ENCODE data around the gene VSIR. TPM values are rescaled to one million over a fixed set of nuclear protein-coding genes. Genes with fewer than 3 reads are reported as not detected.

VSIR gene
- total and polyA plus RNA-seq, 7 donors = 12.0 to 73.1 (median 40.2) TPM

DNA sequence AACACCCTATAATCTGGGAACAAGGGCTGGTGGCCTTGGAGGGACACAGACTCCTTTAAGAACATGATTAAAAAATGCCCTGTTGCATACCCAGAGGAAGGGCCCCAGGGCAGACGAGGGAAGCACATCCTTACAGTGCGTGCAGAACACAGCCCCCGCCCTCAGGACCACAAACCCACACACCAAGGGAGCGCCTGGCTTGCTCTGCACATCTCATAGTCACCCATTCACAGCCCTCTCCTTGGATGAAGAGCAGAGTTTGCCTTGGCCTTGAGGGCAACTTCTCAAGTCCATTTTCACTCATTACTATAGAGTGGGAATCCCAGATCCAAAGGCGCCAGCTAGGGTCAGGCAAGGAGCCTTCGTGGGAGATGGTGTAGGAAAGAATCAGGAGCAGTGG, 6.3 kb upstream of the VSIR start:
- Histone ChIP-seq H3K36me3 (no peaks in the 10 kb centered on the region), H3K27me3 (no peaks in the 10 kb centered on the region), H3K4me3 (no peak overlapping the region), H3K9me3 (no peaks in the 10 kb centered on the region), H3K27ac (no peak overlapping the region), H3K4me1 (peaks cover 0 to 11% (median 0%) of the 10 kb centered on the region in 4 donors)
- no peak for TF ChIP-seq EP300 (IDR thresholded peaks at IDR 0.05)
- no peak for TF ChIP-seq POLR2A (IDR thresholded peaks at IDR 0.05)
- no peak for TF ChIP-seq POLR2AphosphoS5 (IDR thresholded peaks at IDR 0.05)
- intact Hi-C loops (cut with DNase I) = loop anchor here (10.0 kb wide), 1 partner anchor 185 kb away; no protein-coding TSS in a partner anchor
- 77 to 94% methylated on average over 6 of the region's 6 CpGs for WGBS, 2 donors
- no peak for DNase-seq

- H3K4me1 ChIP-seq = peaks cover 0 to 20% (median 5%) of the 10 kb centered on the region in 4 donors
- H3K27me3 ChIP-seq = no peaks in the 10 kb centered on the region
- TF ChIP-seq POLR2A (IDR thresholded peaks at IDR 0.05) (no peak), CTCF (IDR thresholded peaks at IDR 0.05) (no peak), POLR2AphosphoS5 (IDR thresholded peaks at IDR 0.05) (no peak), EP300 (IDR thresholded peaks at IDR 0.05) (no peak)
- WGBS, 2 donors = 77 to 97% methylated on average over 11 of the region's 11 CpGs
- DNase-seq = no peak
- H3K4me3 ChIP-seq = no peak overlapping the region
- no peak overlapping the region for H3K27ac ChIP-seq
- H3K36me3 ChIP-seq = no peaks in the 10 kb centered on the region
- no peaks in the 10 kb centered on the region for H3K9me3 ChIP-seq
- intact Hi-C loops (cut with DNase I) = loop anchor here (10.0 kb wide), 1 partner anchor 183 kb away; no protein-coding TSS in a partner anchor
These were observed 4.9 kb upstream of the VSIR start for GRCh38 chr10:71778071-71778825.

DNA sequence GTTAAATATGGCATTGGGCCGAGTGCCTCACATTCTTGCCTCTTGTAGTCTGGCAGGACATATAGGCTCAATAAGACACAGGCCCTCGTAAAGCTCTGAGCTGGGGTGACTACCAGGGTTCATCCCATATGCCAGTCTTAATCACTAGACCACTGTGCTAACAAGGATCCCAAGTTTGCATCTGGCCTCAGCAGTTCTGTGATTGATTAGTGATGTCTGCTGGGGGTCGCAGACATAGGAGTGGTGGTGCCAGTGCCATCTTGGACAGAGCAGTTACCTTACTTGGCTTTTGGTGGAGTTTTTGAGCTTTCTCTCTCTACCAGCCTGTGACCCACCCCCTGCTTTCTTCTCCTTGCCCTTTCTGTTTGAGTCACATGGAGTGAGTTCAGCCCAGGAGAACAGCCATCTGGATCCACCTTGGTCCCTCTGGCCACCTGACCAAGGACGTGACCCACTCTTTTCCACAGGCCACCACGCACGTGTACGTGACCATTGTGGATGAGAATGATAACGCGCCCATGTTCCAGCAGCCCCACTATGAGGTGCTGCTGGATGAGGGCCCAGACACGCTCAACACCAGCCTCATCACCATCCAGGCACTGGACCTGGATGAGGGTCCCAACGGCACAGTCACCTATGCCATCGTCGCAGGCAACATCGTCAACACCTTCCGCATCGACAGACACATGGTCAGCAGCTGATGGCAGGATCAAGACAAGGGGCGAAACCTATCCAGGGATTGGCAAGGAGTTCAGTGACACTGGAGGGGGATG, 4.1 kb upstream of the VSIR start:
- intact Hi-C loops (cut with DNase I) = loop anchor here (10.0 kb wide), 1 partner anchor 183 kb away; no protein-coding TSS in a partner anchor
- Histone ChIP-seq H3K27me3 (no peaks in the 10 kb centered on the region), H3K9me3 (no peaks in the 10 kb centered on the region), H3K4me3 (no peak overlapping the region), H3K4me1 (peaks cover 0 to 23% (median 12%) of the 10 kb centered on the region in 4 donors), H3K36me3 (no peaks in the 10 kb centered on the region), H3K27ac (no peak overlapping the region)
- TF ChIP-seq POLR2A (IDR thresholded peaks at IDR 0.05) (no peak), POLR2AphosphoS5 (IDR thresholded peaks at IDR 0.05) (no peak), EP300 (IDR thresholded peaks at IDR 0.05) (no peak)
- 97% methylated on average over 17 of the region's 17 CpGs for WGBS, 2 donors
- no peak for DNase-seq

GRCh38 chr10:71776481-71776925, 3.2 kb upstream of the VSIR start:
- intact Hi-C loops (cut with DNase I) = loop anchor here (10.0 kb wide), 1 partner anchor 182 kb away; no protein-coding TSS in a partner anchor
- 17 to 46% methylated on average over 2 of the region's 2 CpGs for WGBS, 2 donors
- Histone ChIP-seq H3K27ac (no peak overlapping the region), H3K4me1 (peaks cover 0 to 32% (median 21%) of the 10 kb centered on the region in 4 donors), H3K9me3 (no peaks in the 10 kb centered on the region), H3K36me3 (no peaks in the 10 kb centered on the region), H3K4me3 (no peak overlapping the region), H3K27me3 (no peaks in the 10 kb centered on the region)
- TF ChIP-seq CTCF (IDR thresholded peaks at IDR 0.05) = no peak
- TF ChIP-seq POLR2A (IDR thresholded peaks at IDR 0.05) = no peak
- no peak for TF ChIP-seq EP300 (IDR thresholded peaks at IDR 0.05)
- TF ChIP-seq POLR2AphosphoS5 (IDR thresholded peaks at IDR 0.05) = no peak
- no peak for DNase-seq

DNA sequence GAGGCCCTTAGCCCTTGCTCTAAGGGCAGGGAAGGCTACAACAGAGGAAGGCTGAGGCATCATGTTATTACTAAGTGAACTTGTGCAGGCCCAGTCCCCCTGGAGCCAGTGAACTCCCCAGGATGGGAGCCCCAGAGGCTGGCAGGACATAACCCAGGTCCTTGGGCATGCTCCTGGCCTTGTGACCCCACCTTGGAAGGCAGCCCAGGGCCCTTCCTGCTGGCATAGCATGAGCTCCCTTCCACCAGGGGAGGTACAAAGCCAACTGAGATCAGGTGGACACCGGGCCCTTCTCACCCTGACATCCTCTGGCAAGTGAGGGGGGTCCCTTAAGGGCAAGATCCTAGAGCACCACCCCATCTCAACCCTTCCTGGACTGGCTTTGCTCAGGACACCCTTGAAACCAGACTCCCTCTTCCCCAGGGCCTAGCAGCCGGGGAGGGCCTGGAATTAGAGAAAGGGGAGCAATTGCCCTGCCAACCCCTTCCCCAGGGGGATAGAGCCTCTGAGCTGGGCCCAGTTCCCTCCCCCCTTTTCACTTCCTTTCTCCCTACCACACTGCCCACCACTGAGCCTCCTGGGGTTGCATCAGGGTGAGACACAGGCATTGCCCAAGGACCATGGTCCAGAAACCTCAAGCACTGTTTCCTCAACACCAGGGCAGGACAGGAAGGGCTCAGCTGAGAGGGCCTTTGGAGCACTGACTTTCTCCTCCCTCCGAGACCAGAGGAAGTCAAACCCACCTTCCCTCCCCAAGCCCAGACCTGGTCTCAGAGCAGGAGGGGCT, 1.8 kb upstream of the VSIR start:
- Histone ChIP-seq H3K36me3 (no peaks in the 10 kb centered on the region), H3K27me3 (no peaks in the 10 kb centered on the region), H3K27ac (peak overlapping the region in 1 of 4 donors; percentile 45), H3K4me3 (no peak overlapping the region), H3K9me3 (no peaks in the 10 kb centered on the region), H3K4me1 (peaks cover 0 to 46% (median 35%) of the 10 kb centered on the region in 4 donors)
- DNase-seq = no peak
- WGBS, 2 donors = 60% methylated on average over 3 of the region's 3 CpGs
- TF ChIP-seq POLR2AphosphoS5 (IDR thresholded peaks at IDR 0.05) = peak in 1 of 4 donors; percentile 27
- TF ChIP-seq POLR2A (IDR thresholded peaks at IDR 0.05) = no peak
- intact Hi-C loops (cut with DNase I) = loop anchor here (5.0 to 10.0 kb wide), 2 partner anchors 48 to 180 kb away; no protein-coding TSS in a partner anchor
